ENCODE data around the gene KCNH3. TPM values are rescaled to one million over a fixed set of nuclear protein-coding genes. Genes with fewer than 3 reads are reported as not detected.

KCNH3 gene
- total RNA-seq, 1 donor from 2014 or later, result 0.13 TPM

DNA sequence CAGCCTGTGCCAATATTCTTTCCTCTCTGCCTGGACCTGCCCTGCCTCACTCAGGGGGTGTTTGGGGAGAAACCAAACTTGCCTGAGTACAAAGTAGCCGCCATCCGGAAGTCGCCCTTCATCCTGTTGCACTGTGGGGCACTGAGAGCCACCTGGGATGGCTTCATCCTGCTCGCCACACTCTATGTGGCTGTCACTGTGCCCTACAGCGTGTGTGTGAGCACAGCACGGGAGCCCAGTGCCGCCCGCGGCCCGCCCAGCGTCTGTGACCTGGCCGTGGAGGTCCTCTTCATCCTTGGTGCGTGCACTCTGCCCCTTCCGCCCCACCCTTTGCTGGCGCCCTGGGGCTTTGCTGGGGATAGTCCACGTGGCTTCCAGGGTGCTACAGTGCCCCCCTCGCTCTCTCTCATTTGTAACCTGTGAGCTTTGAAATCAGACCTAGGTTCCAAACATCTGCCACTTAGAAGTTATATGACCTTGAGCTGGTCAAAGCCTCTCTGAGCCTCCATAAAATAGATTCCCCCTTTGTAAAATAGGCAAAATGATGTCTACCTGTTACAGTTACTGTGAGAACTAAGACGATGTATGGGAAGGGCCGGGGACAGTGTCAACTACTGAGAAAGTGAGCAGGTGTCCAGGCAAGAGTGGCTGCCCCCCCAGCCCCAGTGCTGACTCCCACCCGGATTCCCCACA lies 4.5 kb downstream of the KCNH3 start:
- DNase-seq (ENCODE audit: low spot score), result no peak
- no peak for ATAC-seq

- DNase-seq (ENCODE audit: low spot score) (no peak), ATAC-seq (no peak)
These were observed 5.3 kb downstream of the KCNH3 start for GRCh38 chr12:49543914-49544815.

GRCh38 chr12:49545815-49546214 lies 7.0 kb downstream of the KCNH3 start:
- ATAC-seq (no peak), DNase-seq (ENCODE audit: low spot score) (no peak)

DNA sequence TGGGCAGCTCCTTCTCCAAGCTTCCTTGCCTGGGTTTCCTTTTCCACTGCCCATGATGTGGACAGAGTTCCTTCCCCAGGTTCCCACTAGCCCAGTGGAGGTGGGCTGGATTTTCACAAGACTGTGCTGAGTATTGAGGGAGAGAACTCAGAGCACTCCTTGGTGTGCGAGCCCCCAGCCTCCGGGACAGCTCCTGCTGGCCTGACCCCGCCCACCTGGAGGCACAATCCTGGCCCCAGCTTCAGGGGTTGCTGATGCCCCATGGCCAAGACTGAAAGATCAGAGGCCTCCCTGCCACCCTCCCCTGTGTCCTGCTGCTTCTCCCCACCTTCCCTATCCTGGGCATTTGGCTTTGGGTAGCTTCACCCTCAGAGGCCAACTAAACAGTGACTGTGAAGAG lies 7.7 kb downstream of the KCNH3 start:
- ATAC-seq, result no peak
- DNase-seq (ENCODE audit: low spot score), result no peak

- DNase-seq (ENCODE audit: low spot score) (no peak), ATAC-seq (no peak)
These were observed 8.4 kb downstream of the KCNH3 start for GRCh38 chr12:49547090-49547690.

DNA sequence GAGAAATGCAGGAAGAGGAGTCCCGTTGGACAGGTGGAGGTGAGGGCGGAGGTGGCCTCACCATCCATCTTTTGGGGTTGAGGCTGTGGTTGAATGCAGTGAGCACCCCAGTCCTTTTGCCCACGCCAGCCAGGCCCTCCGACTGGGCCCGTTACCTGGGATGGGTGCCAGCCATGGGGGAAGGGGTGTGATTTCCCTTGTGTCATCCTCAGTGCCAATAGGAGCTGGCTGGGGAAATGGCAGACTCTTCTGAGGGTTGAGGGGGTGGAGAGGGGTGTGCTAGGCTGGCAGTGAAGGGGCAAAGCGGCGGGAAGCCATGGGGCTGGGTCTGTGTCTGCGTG lies 9.6 kb downstream of the KCNH3 start:
- ATAC-seq, result no peak
- DNase-seq (ENCODE audit: low spot score), result no peak

DNA sequence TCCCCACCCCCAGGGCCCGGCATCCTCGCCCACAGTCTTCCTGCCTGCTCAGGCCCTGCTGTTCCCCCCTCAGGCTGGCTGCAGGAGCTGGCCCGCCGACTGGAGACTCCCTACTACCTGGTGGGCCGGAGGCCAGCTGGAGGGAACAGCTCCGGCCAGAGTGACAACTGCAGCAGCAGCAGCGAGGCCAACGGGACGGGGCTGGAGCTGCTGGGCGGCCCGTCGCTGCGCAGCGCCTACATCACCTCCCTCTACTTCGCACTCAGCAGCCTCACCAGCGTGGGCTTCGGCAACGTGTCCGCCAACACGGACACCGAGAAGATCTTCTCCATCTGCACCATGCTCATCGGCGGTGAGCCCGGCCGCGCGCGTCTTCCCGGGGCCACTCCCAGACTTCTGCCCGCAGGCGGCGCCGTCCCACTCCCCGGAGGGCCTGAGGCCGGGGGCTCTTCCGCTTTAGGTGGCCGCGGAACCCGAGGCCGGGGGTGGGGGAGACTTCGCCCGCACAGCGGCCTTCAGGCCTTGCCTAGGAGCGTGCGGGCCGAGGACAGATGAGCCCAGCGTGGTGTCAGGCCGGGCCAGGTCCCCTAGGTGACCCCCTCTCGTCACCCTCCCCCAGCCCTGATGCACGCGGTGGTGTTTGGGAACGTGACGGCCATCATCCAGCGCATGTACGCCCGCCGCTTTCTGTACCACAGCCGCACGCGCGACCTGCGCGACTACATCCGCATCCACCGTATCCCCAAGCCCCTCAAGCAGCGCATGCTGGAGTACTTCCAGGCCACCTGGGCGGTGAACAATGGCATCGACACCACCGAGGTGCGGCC lies 10.2 kb downstream of the KCNH3 start:
- ATAC-seq, result no peak
- DNase-seq (ENCODE audit: low spot score), result no peak

GRCh38 chr12:49549735-49550692 lies 11.2 kb downstream of the KCNH3 start:
- no peak for ATAC-seq
- no peak for DNase-seq (ENCODE audit: low spot score)

GRCh38 chr12:49550693-49551252 lies 11.9 kb downstream of the KCNH3 start:
- no peak for DNase-seq (ENCODE audit: low spot score)
- ATAC-seq, result no peak

DNA sequence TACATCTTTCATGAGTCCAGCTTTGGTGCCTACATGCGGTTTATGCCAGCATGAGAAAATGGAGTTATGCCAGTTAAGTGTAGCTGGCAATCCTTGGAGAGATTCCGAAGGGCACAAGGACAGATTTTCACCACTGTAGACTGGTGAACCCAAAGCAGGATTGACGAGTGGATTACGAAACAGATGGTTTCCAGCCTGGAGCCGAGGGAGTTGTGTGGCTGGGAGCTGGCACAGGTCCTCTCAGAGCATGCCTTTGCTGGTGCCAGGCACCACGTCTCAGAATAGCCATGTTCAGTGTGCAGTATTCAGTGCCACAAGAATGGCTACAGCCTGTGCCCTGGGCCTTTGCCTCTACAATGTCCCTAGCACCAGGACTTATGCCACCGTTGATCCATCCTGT lies 13.2 kb downstream of the KCNH3 start:
- DNase-seq (ENCODE audit: low spot score) (peak; percentile 88), ATAC-seq (peak; percentile 86)

GRCh38 chr12:49552425-49552824 lies 13.6 kb downstream of the KCNH3 start:
- ATAC-seq (no peak), DNase-seq (ENCODE audit: low spot score) (no peak)

DNA sequence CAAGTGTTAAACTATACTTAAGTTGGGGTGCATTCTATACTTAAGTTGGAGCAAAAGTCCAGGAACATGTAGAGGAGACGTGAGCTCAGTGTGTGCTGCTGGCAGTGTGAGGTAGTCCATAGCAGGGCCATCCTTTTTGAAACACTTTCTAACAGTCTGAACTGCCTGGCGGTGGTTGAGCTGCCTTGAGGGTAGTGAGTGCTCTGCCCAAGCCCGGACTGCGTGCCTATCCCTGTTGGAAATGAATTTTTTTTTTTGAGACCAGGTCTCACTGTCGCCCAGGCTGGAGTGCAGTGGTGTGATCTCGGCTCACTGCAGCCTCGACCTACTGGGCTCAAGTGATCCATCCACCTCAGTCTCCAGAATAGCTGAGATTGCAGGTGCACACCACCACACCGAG lies 14.1 kb downstream of the KCNH3 start:
- ATAC-seq, result no peak
- no peak for DNase-seq (ENCODE audit: low spot score)

DNA sequence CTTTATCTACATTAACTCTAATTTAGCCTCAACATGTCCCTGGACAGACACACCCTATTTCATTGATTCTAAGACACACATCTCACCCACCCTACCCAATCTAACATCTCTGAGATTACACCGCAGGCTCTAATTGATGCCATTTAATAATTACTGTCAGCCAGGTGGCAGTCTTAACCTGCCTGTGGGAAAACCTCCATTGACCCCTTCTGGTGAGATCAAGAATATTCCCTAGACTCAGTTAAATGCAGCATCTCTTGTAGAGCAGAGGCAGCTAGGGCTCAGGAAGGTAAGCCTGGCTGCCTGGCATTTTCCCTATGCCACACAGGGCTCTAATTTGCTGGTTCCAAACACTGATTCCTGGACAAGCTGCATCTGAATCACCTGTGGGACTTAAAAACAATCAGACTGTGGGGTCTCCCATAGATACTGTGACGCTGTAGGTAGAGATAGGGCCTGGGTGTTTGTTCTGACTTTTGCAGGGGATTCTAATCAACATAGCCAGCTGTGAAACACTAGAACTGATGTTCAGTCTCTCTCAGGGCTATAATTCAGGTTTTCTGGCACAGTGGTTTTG lies 14.8 kb downstream of the KCNH3 start:
- no peak for DNase-seq (ENCODE audit: low spot score)
- peak; percentile 36 for ATAC-seq

- ATAC-seq, result no peak
- DNase-seq (ENCODE audit: low spot score), result no peak
These were observed 15.4 kb downstream of the KCNH3 start for GRCh38 chr12:49554266-49554665.

- DNase-seq (ENCODE audit: low spot score) (no peak), ATAC-seq (no peak)
These were observed 17.0 kb downstream of the KCNH3 start for GRCh38 chr12:49555631-49556390.

GRCh38 chr12:49556391-49557186 lies 17.8 kb downstream of the KCNH3 start:
- ATAC-seq, result no peak

GRCh38 chr12:49557187-49557916 lies 18.5 kb downstream of the KCNH3 start:
- ATAC-seq (no peak), DNase-seq (ENCODE audit: low spot score) (no peak)

More at GRCh38 chr12:49556391-49557186, 17.8 kb downstream of the KCNH3 start:
- no peak for DNase-seq (ENCODE audit: low spot score)
